CD8-positive, alpha-beta memory T cell (primary cell): ENCODE data around the gene PRRC1. TPM values are rescaled to one million over a fixed set of nuclear protein-coding genes. Genes with fewer than 3 reads are reported as not detected.

Experiments used
- CTCF ChIA-PET: fragments of 350-600 bp; sonication (Branson Sonifier 250); formaldehyde crosslinking; loops from one replicate; lab custom pipeline; 2021; ENCODE audit warnings: antibody characterized with exemption; lab: Charles Lee
- POLR2A ChIA-PET: fragments of 350-600 bp; sonication (Branson Sonifier 250); formaldehyde crosslinking; loops from one replicate; lab custom pipeline; 2021; ENCODE audit warnings: antibody characterized with exemption; lab: Charles Lee
- DNase-seq, 5 donors: peaks; one replicate each; pipeline versions ENCODE4 v3.0.0 to v3.0.0-alpha.2; 2020 to 2022; ENCODE audit warnings: mixed read lengths in 1 of 5
- H3K27ac ChIP-seq: one replicate; pipeline ENCODE4 v1.7.0; 2013; ENCODE audit warnings: low read depth, mild to moderate bottlenecking, low read length, moderate library complexity
- H3K27me3 ChIP-seq: 2 replicates; pipeline ENCODE4 v1.7.0; 2013; ENCODE audit warnings: low read length, mild to moderate bottlenecking; ENCODE audit not compliant: insufficient read depth, poor library complexity, severe bottlenecking
- H3K36me3 ChIP-seq: 2 replicates; pipeline ENCODE4 v1.7.0; 2013; ENCODE audit warnings: mild to moderate bottlenecking, low read length, moderate library complexity; ENCODE audit not compliant: insufficient read depth
- H3K4me1 ChIP-seq: 2 replicates; pipeline ENCODE4 v1.7.0; 2013; ENCODE audit warnings: mild to moderate bottlenecking, low read length, moderate library complexity; ENCODE audit not compliant: insufficient read depth
- H3K4me3 ChIP-seq: 2 replicates; pipeline ENCODE4 v1.7.0; 2013; ENCODE audit warnings: mild to moderate bottlenecking, low read length
- H3K9me3 ChIP-seq: 2 replicates; pipeline ENCODE4 v1.7.0; 2013; ENCODE audit warnings: mild to moderate bottlenecking, low read length
- H3K27ac Mint-ChIP-seq, 8 donors: one replicate each; pipeline ENCODE4 v1.8.0; 2020 to 2021; ENCODE audit warnings: mixed read lengths in 8 of 8, mild to moderate bottlenecking in 6 of 8, inconsistent platforms in 3 of 8, moderate library complexity in 3 of 8
- H3K27me3 Mint-ChIP-seq, 2 donors: one replicate each; pipeline ENCODE4 v1.8.0; 2020 to 2021; ENCODE audit warnings: mixed read lengths in 2 of 2, mild to moderate bottlenecking in 1 of 2, moderate library complexity in 1 of 2
- H3K36me3 Mint-ChIP-seq, 3 donors: one replicate each; pipeline ENCODE4 v1.8.0; 2020 to 2021; ENCODE audit warnings: mixed read lengths in 3 of 3, inconsistent platforms in 1 of 3, mild to moderate bottlenecking in 1 of 3
- H3K4me1 Mint-ChIP-seq, 3 donors: one replicate each; pipeline ENCODE4 v1.8.0; 2020 to 2021; ENCODE audit warnings: mixed read lengths in 3 of 3, inconsistent platforms in 1 of 3, mild to moderate bottlenecking in 1 of 3
- H3K4me3 Mint-ChIP-seq, 7 donors: one replicate each; pipeline ENCODE4 v1.8.0; 2020 to 2021; ENCODE audit warnings: mixed read lengths in 7 of 7, mild to moderate bottlenecking in 6 of 7, moderate library complexity in 4 of 7, inconsistent platforms in 2 of 7
- H3K9me3 Mint-ChIP-seq, 5 donors: one replicate each; pipeline ENCODE4 v1.8.0; 2020 to 2022; ENCODE audit warnings: mixed read lengths in 5 of 5, mild to moderate bottlenecking in 3 of 5, moderate library complexity in 2 of 5, inconsistent platforms in 1 of 5
- polyA plus RNA-seq: library from polyadenylated mRNA; unstranded; fragments of 300-500 nt; fragmentation: Illumina TruSeq; gene quantifications from one replicate; pipeline ENCODE4 v1.2.3, GENCODE V29; 2021
- total RNA-seq, 2 experiments: library from RNA; stranded (reverse); gene quantifications; one replicate each; pipeline ENCODE4 v1.2.3, GENCODE V29; 2021

The PRRC1 gene
- total and polyA plus RNA-seq, 3 experiments from 2014 or later, result 32.4 to 37.5 (median 34.6) TPM

DNA sequence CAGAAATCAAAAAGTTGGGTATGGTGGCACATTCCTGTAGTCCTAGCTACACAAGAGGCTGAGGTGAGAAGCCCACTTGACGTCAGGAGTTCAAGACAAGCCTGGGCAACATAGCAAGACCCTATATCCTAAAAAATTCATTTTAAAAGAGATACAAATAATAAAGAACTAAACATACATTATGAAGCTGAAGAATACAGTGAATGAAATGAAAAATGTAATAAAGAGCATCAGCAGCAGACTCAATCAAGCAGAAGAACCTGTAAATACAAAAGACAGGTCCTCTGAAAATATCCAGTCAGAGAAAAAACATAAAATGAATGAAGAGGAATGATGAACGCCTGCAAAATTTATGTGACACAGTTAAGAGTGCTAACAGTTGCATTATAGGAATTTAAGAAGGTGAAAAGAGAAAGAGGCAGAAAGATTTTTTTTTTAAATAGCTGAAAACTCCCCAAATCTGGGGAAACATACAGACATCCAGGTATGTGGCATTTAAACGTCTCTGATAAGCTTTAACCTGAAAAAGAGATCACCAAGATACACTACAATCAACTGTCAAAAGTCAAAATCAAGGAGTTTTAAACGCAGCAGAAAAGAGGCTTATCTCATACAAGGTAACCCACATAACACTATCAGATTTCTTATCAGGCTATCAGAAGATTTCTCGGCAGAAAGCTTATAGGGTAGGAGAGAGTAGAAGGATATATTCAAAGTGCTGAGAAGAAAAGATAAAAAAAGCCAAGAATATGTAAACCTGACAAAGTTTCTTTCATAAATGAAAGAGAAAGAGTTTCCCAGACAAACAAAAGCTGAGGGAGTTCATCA is 57.6 kb downstream of the PRRC1 start:
- CTCF ChIA-PET, result interaction anchor here (2.3 kb wide), 1 partner anchor 11 kb away, joined by 9 read pairs; no protein-coding TSS in a partner anchor
- no peaks in the 10 kb centered on the region for H3K9me3 ChIP-seq
- Mint-ChIP-seq H3K36me3 (peaks cover 0 to 1% (median 0%) of the 10 kb centered on the region in 3 donors), H3K27me3 (peaks cover 19 to 21% of the 10 kb centered on the region in 2 donors), H3K27ac (no peak overlapping the region), H3K4me3 (no peak overlapping the region), H3K9me3 (peaks cover 9 to 21% (median 16%) of the 10 kb centered on the region in 5 donors), H3K4me1 (no peaks in the 10 kb centered on the region)
- DNase-seq, result no peak
- H3K27ac ChIP-seq, result no peak overlapping the region
- no peaks in the 10 kb centered on the region for H3K27me3 ChIP-seq
- POLR2A ChIA-PET, result no interaction called here
- no peaks in the 10 kb centered on the region for H3K4me1 ChIP-seq
- no peak overlapping the region for H3K4me3 ChIP-seq
- H3K36me3 ChIP-seq, result no peaks in the 10 kb centered on the region

DNA sequence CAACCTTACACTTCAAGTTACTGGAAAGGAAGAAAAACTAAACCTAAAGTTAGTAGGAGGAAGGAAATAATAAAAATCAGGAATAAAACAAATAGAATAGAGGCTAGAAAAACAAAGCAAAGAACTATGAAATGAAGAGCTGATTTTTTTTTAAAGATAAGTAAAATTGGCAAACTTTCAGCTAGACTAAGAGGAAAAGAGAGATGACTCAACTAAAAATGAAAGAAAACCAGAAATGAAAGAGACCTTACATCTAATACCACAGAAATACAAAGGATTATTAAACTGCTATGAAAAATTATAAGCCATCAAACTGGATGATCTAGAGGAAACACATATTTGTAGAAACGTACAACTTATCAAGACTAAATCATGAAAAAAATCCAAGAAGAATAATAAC is 60.0 kb downstream of the PRRC1 start:
- no peak overlapping the region for H3K4me3 Mint-ChIP-seq
- no peak overlapping the region for H3K27ac Mint-ChIP-seq
- Histone ChIP-seq H3K4me3 (no peak overlapping the region), H3K27ac (no peak overlapping the region), H3K36me3 (no peaks in the 10 kb centered on the region), H3K27me3 (no peaks in the 10 kb centered on the region), H3K4me1 (no peaks in the 10 kb centered on the region), H3K9me3 (no peaks in the 10 kb centered on the region)
- no peaks in the 10 kb centered on the region for H3K36me3 Mint-ChIP-seq
- DNase-seq, result no peak
- no peaks in the 10 kb centered on the region for H3K4me1 Mint-ChIP-seq
- ChIA-PET CTCF (no interaction called here), POLR2A (no interaction called here)
- H3K9me3 Mint-ChIP-seq, result peaks cover 9 to 21% (median 16%) of the 10 kb centered on the region in 5 donors
- H3K27me3 Mint-ChIP-seq, result peaks cover 12 to 14% of the 10 kb centered on the region in 2 donors

DNA sequence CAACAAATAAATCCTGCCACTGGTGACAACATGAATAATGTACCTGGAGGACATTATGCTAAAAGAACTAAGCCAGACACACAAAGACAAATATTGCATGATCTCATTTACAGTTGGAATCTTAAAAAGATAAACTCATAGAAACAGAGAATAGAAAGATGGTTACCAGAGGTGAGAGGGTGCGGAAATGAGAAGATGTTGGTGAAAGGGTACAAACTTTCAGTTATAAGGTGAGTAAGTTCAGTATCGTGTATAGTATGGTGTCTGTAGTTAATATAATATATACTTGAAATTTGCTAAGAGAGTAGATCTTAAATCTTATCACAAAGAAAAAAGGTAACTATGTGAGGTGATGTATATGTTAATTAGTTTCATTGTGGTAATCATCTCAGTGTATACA is 63.3 kb downstream of the PRRC1 start:
- H3K4me1 ChIP-seq, result no peaks in the 10 kb centered on the region
- Mint-ChIP-seq H3K4me3 (no peak overlapping the region), H3K4me1 (peaks cover 0 to 11% (median 2%) of the 10 kb centered on the region in 3 donors), H3K36me3 (peaks cover 0 to 2% (median 0%) of the 10 kb centered on the region in 3 donors), H3K27ac (no peak overlapping the region), H3K9me3 (peaks cover 0 to 4% (median 0%) of the 10 kb centered on the region in 5 donors), H3K27me3 (peaks cover 0 to 3% of the 10 kb centered on the region in 2 donors)
- H3K27me3 ChIP-seq, result no peaks in the 10 kb centered on the region
- POLR2A ChIA-PET, result no interaction called here
- no peak overlapping the region for H3K4me3 ChIP-seq
- DNase-seq, result no peak
- no peaks in the 10 kb centered on the region for H3K9me3 ChIP-seq
- CTCF ChIA-PET, result no interaction called here
- H3K27ac ChIP-seq, result no peak overlapping the region
- H3K36me3 ChIP-seq, result no peaks in the 10 kb centered on the region

DNA sequence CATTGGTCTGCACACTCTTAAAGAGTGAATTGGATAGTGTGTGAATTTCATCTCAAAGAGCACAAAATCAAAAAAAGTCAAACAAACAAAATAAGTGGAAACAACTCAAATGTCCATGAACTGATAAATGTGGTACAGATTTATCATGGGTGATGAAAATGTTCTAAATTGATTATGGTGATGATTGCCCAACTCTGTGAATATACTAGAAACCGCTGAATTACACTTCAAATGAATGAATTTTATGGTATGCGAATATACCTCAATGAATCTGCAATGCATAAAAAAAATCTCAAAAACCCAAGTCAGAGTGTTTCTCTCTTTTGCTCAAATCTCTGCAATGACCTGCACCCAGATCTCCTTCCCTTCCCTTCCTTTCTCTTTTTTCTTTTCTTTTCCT is 64.0 kb downstream of the PRRC1 start:
- Histone ChIP-seq H3K36me3 (no peaks in the 10 kb centered on the region), H3K9me3 (no peaks in the 10 kb centered on the region), H3K4me1 (no peaks in the 10 kb centered on the region), H3K4me3 (no peak overlapping the region), H3K27ac (no peak overlapping the region), H3K27me3 (no peaks in the 10 kb centered on the region)
- H3K9me3 Mint-ChIP-seq, result peaks cover 0 to 2% (median 0%) of the 10 kb centered on the region in 5 donors
- POLR2A ChIA-PET, result no interaction called here
- H3K27ac Mint-ChIP-seq, result no peak overlapping the region
- peaks cover 0 to 3% of the 10 kb centered on the region in 2 donors for H3K27me3 Mint-ChIP-seq
- CTCF ChIA-PET, result interaction anchor here (0.7 kb wide), 1 partner anchor 18 kb away, joined by 3 read pairs; no protein-coding TSS in a partner anchor
- peaks cover 0 to 19% (median 2%) of the 10 kb centered on the region in 3 donors for H3K4me1 Mint-ChIP-seq
- H3K36me3 Mint-ChIP-seq, result peaks cover 0 to 2% (median 0%) of the 10 kb centered on the region in 3 donors
- no peak overlapping the region for H3K4me3 Mint-ChIP-seq
- no peak for DNase-seq

DNA sequence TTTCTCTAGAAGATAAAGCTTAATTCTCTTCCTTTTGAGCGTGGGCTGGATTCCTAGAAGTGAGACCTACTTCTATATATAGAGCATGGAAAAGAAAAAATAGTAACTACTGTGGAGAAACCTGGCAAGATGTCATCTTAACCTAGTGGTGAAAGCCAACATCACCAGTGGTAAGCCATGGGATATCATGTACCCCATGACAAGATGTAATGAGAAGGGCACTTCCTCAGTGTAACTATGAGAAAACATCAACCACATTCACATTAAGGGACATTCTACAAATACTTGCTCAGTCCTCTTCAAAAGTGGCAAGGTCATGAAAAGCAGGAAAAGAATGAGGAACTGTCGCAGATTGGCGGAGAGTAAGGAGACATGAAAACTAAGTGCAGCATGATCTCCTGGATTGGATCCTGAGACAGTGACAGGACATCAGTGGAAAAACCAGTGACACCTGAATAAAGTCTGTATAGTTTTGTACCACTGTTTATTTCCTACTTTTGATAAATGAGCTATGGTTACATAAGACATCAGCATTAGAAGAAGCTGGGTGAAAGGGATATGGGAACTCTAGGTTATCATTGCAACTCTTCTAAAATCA is 65.4 kb downstream of the PRRC1 start:
- peaks cover 0 to 2% (median 0%) of the 10 kb centered on the region in 3 donors for H3K36me3 Mint-ChIP-seq
- no peak overlapping the region for H3K27ac ChIP-seq
- no peaks in the 10 kb centered on the region for H3K4me1 ChIP-seq
- no peaks in the 10 kb centered on the region for H3K9me3 ChIP-seq
- no peaks in the 10 kb centered on the region for H3K36me3 ChIP-seq
- H3K4me1 Mint-ChIP-seq, result peaks cover 0 to 29% (median 7%) of the 10 kb centered on the region in 3 donors
- ChIA-PET POLR2A (no interaction called here), CTCF (interaction anchor here (1.5 kb wide), 1 partner anchor 16 kb away, joined by 4 read pairs; no protein-coding TSS in a partner anchor)
- peaks cover 0 to 3% of the 10 kb centered on the region in 2 donors for H3K27me3 Mint-ChIP-seq
- DNase-seq, result no peak
- H3K27ac Mint-ChIP-seq, result no peak overlapping the region
- no peak overlapping the region for H3K4me3 Mint-ChIP-seq
- no peak overlapping the region for H3K4me3 ChIP-seq
- H3K27me3 ChIP-seq, result no peaks in the 10 kb centered on the region
- no peaks in the 10 kb centered on the region for H3K9me3 Mint-ChIP-seq

DNA sequence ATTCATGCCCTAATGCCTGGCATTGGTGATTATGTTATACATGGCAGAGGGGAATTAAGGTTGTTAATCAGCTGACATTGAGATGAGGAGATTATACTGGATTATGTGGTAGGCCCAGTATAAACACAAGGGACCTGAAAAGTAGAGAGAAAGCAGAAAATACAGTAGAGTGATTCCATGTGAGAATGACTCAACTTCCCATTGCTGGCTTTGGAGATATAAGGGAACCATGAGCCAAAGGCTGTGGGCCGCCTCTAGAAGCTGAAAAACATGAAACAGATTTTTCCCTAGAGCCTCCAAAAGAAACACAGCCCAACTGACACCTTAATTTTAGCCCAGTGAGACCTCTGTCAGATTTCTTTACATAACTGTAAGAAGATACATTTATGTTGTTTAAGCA is 66.4 kb downstream of the PRRC1 start:
- Histone ChIP-seq H3K27me3 (no peaks in the 10 kb centered on the region), H3K36me3 (no peaks in the 10 kb centered on the region), H3K4me3 (no peak overlapping the region), H3K9me3 (no peaks in the 10 kb centered on the region), H3K4me1 (no peaks in the 10 kb centered on the region), H3K27ac (no peak overlapping the region)
- ChIA-PET POLR2A (no interaction called here), CTCF (interaction anchor here (1.5 kb wide), 1 partner anchor 17 kb away, joined by 4 read pairs; no protein-coding TSS in a partner anchor)
- H3K27ac Mint-ChIP-seq, result no peak overlapping the region
- DNase-seq, result no peak
- H3K36me3 Mint-ChIP-seq, result peaks cover 0 to 2% (median 0%) of the 10 kb centered on the region in 3 donors
- H3K4me3 Mint-ChIP-seq, result no peak overlapping the region
- no peaks in the 10 kb centered on the region for H3K9me3 Mint-ChIP-seq
- H3K4me1 Mint-ChIP-seq, result peaks cover 0 to 36% (median 8%) of the 10 kb centered on the region in 3 donors
- H3K27me3 Mint-ChIP-seq, result no peaks in the 10 kb centered on the region

DNA sequence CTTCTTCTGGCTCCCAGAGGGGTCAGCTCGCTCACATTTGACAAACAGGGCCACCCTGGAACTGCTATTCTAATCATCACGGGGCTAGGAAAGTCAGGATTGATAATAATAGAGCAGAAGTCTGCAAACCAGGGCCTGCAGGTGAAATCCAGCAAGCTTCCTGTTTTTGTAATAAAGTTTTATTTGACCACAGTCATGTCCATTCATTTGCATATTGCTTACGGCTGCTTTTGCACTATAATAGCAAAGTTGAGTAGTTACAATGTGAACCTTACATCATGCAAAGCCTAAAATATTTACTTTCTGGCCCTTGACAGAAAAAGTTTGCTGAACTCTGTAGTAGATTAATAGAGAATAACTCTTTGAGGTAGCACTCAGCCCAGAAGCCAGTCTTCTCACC is 68.2 kb downstream of the PRRC1 start:
- H3K27ac Mint-ChIP-seq, result peak overlapping the region in 3 of 8 donors; percentile 34 to 41 (median 37)
- ChIA-PET CTCF (interaction anchor here (1.0 to 1.6 kb wide), 3 partner anchors 15 to 22 kb away, joined by 3 to 5 read pairs (median 4); no protein-coding TSS in a partner anchor), POLR2A (no interaction called here)
- peaks cover 0 to 2% (median 0%) of the 10 kb centered on the region in 3 donors for H3K36me3 Mint-ChIP-seq
- H3K4me3 Mint-ChIP-seq, result peak overlapping the region in 1 of 7 donors; percentile 4
- no peak for DNase-seq
- Histone ChIP-seq H3K9me3 (no peaks in the 10 kb centered on the region), H3K36me3 (no peaks in the 10 kb centered on the region), H3K4me1 (no peaks in the 10 kb centered on the region), H3K4me3 (no peak overlapping the region), H3K27ac (no peak overlapping the region), H3K27me3 (no peaks in the 10 kb centered on the region)
- H3K4me1 Mint-ChIP-seq, result peaks cover 14 to 53% (median 16%) of the 10 kb centered on the region in 3 donors
- no peaks in the 10 kb centered on the region for H3K27me3 Mint-ChIP-seq
- no peaks in the 10 kb centered on the region for H3K9me3 Mint-ChIP-seq
